Measurements from ENCODE around the gene PKNOX2. TPM values are rescaled to one million over a fixed set of nuclear protein-coding genes. Genes with fewer than 3 reads are reported as not detected.

PKNOX2 gene
- total and polyA plus RNA-seq, 4 donors = 0.14 to 0.29 (median 0.24) TPM

- Histone ChIP-seq H3K9me3 (ENCODE audit: control insufficient read depth in 4 of 4, low read length in 3 of 4) (no peaks in the 10 kb centered on the region), H3K4me1 (ENCODE audit: control insufficient read depth in 4 of 4, insufficient read depth in 4 of 4, low read length in 3 of 4) (peaks cover 9 to 39% (median 37%) of the 10 kb centered on the region in 4 donors), H3K27ac (ENCODE audit: low read depth in 1 of 2, low read length in 2 of 2) (no peak overlapping the region), H3K27me3 (ENCODE audit: control insufficient read depth in 4 of 4, insufficient read depth in 4 of 4, low read length in 3 of 4) (no peaks in the 10 kb centered on the region), H3K36me3 (ENCODE audit: control insufficient read depth in 4 of 4, insufficient read depth in 3 of 4, low read depth in 1 of 4, low read length in 3 of 4) (no peaks in the 10 kb centered on the region), H3K9ac (ENCODE audit: low read depth in 1 of 2, low read length in 2 of 2) (no peak overlapping the region), H3K4me3 (ENCODE audit: low read depth in 1 of 3, low read length in 3 of 3) (no peak overlapping the region)
- DNase-seq (ENCODE audit: low spot score) = no peak
- TF ChIP-seq JUND (IDR thresholded peaks at IDR 0.05) (no peak), RXRA (IDR thresholded peaks at IDR 0.05) (no peak), FOXA1 (IDR thresholded peaks at IDR 0.05) (no peak), YY1 (IDR thresholded peaks at IDR 0.05) (no peak), HNF4G (IDR thresholded peaks at IDR 0.05) (no peak), HNF4A (conservative IDR thresholded peaks at IDR 0.05) (no peak), EGR1 (IDR thresholded peaks at IDR 0.05; ENCODE audit: low read depth in 2 of 2) (no peak), FOXA2 (IDR thresholded peaks at IDR 0.05) (no peak), ZBTB33 (IDR thresholded peaks at IDR 0.05) (no peak), SP1 (IDR thresholded peaks at IDR 0.05) (no peak), TAF1 (conservative IDR thresholded peaks at IDR 0.05) (no peak), GABPA (IDR thresholded peaks at IDR 0.05 in 1 of 2, conservative IDR thresholded peaks at IDR 0.05 in 1 of 2) (no peak), RAD21 (IDR thresholded peaks at IDR 0.05) (no peak), CTCF (IDR thresholded peaks at IDR 0.05; ENCODE audit: low read depth, low read length, missing input control) (no peak), NR2F2 (IDR thresholded peaks at IDR 0.05) (no peak)
- TF ChIP-seq, protein P1, sequence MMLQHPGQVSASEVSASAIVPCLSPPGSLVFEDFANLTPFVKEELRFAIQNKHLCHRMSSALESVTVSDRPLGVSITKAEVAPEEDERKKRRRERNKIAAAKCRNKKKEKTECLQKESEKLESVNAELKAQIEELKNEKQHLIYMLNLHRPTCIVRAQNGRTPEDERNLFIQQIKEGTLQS (IDR thresholded peaks at IDR 0.05) = no peak
- TF ChIP-seq, protein P2, sequence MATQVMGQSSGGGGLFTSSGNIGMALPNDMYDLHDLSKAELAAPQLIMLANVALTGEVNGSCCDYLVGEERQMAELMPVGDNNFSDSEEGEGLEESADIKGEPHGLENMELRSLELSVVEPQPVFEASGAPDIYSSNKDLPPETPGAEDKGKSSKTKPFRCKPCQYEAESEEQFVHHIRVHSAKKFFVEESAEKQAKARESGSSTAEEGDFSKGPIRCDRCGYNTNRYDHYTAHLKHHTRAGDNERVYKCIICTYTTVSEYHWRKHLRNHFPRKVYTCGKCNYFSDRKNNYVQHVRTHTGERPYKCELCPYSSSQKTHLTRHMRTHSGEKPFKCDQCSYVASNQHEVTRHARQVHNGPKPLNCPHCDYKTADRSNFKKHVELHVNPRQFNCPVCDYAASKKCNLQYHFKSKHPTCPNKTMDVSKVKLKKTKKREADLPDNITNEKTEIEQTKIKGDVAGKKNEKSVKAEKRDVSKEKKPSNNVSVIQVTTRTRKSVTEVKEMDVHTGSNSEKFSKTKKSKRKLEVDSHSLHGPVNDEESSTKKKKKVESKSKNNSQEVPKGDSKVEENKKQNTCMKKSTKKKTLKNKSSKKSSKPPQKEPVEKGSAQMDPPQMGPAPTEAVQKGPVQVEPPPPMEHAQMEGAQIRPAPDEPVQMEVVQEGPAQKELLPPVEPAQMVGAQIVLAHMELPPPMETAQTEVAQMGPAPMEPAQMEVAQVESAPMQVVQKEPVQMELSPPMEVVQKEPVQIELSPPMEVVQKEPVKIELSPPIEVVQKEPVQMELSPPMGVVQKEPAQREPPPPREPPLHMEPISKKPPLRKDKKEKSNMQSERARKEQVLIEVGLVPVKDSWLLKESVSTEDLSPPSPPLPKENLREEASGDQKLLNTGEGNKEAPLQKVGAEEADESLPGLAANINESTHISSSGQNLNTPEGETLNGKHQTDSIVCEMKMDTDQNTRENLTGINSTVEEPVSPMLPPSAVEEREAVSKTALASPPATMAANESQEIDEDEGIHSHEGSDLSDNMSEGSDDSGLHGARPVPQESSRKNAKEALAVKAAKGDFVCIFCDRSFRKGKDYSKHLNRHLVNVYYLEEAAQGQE (IDR thresholded peaks at IDR 0.05) = no peak
- TF ChIP-seq, protein P3, sequence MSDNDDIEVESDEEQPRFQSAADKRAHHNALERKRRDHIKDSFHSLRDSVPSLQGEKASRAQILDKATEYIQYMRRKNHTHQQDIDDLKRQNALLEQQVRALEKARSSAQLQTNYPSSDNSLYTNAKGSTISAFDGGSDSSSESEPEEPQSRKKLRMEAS (IDR thresholded peaks at IDR 0.05) = no peak
- WGBS = 74% methylated on average over 5 of the region's 5 CpGs
These were observed 125.7 kb downstream of the PKNOX2 start for GRCh38 chr11:125290263-125290662.
